GM21390 (cell line): ENCODE data around the gene LAYN.

Source experiments
- ATAC-seq: cut with Tn5 transposase; IDR thresholded peaks from one replicate; pipeline ENCODE4 v1.9.1; 2021; ENCODE audit not compliant: unreplicated experiment

Gene LAYN

GRCh38 chr11:111591187-111591960 lies 50.9 kb downstream of the LAYN start:
- no peak for ATAC-seq

DNA sequence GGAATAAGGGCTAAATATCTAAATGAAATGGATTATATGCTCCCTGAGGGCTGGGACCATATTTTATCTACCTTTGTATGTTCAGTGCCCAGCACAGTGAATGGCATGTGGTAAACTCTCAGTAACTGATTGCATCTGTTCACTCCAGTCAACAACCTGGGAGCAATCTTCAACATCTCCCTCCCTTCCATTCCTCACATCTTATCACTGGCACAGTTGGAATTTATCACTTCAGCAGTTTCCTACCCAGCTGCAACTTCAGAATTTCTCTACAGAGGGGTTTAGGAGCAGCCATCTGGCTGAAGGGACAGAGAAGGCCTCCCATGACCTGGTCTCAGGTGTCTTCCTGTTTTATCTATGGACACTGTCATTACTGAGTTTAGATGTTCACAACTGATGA lies 52.0 kb downstream of the LAYN start:
- ATAC-seq, result no peak

- ATAC-seq, result no peak
Observed at GRCh38 chr11:111596319-111596718, 55.8 kb downstream of the LAYN start.

DNA sequence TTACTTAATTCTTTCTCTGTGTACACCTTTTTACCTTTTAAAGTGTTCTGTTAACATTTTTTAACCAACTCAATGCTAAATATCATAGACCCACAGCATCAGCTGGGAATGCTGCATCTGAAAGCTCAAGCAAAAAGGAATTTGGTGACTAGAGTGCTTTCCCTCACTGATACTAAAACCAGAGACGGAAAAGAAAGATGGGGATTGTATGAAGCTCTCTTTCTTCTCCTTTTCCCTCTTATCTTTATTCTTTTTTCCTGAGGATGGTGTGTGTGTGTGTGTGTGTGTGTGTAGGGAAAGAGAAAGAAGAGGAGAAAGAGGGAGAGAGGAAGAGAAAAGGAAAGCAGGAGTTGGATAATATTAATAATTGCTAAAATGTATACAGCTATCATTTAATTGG lies 57.6 kb downstream of the LAYN start:
- no peak for ATAC-seq

GRCh38 chr11:111598559-111598958 lies 58.0 kb downstream of the LAYN start:
- no peak for ATAC-seq

DNA sequence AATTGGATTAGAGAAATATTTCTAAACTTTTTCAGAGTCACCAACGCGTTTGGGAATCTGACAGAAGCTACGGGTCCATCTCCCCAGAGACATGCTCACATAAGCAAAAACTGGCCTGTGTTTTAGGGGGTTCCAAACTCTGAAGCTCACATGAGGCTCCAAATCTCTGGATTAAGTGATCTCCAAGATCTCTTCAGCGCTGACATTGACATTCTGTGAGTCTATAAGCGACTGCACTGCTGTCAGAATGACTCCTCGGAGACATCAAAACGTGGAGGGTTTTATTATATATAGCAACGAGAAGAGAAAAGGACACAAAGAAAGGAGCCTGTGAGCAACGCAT lies 61.1 kb downstream of the LAYN start:
- no peak for ATAC-seq

- peak; percentile 87 for ATAC-seq
Observed at GRCh38 chr11:111601979-111602864, 61.7 kb downstream of the LAYN start, which contains the start of gene SIK2. Gene SIK2 (plus strand): TSS chr11:111602449. CDS start chr11:111602564, 115 bp downstream.

DNA sequence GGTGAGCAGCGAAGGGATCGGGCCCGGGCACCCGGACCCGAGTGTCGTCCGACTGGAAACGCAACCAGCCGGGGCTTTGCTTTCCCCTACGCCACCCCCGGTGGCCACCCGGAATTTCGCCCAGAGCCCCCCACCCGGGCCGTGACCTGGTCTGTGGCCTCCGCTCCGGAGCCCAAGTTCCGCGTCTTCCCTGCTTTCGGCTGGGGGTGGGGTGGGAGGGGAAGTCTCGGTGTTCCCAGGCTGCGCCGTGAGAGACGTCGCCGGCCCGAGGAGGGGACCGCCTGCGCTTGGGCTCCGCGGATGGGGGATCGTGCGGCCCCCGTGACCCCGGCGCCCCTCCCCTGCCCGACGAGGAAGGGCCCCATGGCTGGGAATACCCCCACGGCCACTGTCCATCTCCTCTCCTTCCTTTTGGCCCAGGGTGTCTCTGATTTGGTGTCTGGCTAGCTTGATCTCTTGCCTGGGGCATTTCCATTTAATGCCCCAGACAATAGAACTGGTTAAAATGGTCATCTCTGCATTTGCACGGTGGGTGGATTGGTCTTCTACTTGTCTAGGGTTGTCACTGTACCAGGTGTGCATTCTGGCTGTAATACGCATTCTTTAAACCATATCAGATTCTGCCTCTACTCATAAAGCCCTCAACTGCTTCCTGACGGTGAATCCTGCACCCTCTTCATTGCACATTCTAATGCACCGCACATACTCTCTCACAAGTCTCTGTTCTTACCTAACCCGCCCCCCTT lies 62.5 kb downstream of the LAYN start:
- ATAC-seq, result no peak

DNA sequence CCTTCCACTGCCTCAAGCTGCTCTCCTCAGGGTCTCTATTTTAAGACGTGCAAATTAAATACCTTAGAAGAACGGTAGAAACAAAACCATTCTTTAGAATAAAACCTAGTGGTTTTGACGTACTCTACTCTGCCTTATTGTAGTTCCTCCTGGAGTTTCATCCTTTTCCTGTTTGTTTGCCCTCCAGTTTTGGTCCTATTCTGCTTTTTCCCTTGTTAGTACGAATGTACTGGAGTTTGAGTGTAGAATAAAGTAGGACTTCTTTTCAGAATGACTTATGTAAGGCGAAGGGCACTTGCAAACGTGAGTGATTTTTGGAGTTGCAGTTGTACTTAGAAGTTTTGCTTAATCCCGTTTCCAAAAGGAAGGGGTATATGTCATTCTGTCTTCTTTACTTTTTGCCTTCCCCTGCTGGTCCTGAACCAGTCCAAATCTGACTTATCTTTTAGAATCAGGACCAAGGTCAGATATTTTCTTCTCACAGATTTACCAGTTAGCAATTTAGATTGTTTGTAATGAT lies 63.2 kb downstream of the LAYN start:
- ATAC-seq, result no peak

DNA sequence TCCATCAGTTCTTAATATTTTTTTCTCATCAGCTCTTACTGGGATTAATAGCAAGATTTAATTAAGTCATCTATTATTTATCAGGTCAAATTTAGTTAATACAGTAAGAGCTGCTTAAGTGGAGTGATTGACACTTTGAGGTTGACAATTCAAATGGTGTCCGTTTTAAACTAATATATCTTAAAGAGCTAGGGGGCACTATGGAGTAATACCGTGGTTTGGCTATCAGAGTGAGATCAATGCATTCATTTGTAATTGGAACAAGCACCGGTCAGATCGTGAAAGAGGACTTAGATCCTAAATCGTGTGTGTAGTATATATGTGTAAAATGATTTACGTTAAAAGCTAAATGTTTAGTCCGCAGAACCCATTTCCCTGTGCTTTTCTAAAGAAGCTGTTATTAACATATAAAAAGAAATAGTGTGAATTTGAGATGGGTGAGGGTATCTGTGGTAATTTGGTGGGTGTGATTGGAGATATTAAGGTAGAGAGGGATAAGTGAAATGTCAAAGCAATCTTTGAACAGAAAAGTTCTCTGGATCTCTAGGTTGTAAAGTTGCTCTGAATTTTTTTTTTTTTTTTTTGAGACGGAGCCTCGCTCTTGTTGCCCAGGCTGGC lies 64.0 kb downstream of the LAYN start:
- no peak for ATAC-seq

DNA sequence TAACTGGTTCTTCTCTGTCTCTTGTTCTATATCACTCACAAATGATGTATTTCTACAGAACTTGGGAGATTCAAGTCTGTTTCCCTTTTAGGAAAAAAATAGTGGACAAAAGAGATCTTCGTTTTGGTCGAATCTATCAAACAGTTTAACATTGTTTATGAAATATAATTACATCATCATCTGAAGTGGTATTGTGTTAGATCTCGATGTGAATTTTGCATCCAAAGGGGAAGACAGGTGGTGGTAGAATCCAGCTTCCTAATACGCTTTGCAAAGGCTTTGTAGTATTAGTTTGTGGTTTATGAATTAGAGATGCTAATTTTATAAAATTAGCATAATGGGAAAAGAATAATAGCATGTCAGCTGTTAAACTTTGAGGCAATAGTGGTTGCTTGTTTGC lies 65.2 kb downstream of the LAYN start:
- ATAC-seq, result no peak

GRCh38 chr11:111606986-111607385 lies 66.5 kb downstream of the LAYN start:
- ATAC-seq, result no peak

DNA sequence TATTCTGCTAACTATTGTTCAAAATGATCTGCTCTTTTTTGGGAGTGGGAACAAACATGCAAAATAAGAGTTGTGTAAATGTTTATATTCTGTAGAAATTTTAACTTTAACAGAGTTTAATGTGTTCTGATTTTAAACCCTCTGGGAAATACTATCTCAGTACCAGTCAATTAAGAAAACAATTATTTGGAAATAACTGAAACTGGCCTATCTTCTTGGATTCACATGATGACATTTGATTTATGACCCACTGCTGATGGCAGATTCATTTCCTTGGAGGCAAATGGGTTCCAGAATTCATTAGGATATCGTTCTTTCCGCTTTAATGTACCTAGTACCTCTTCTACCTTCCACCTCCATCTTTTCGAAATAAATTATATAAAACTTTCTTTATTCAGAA lies 67.2 kb downstream of the LAYN start:
- ATAC-seq, result no peak
